A673 (cell line): Measurements from ENCODE around the gene SLIT3. TPM values are rescaled to one million over a fixed set of nuclear protein-coding genes. Genes with fewer than 3 reads are reported as not detected.

Source experiments
- BruUV-seq: library from RNA; stranded (reverse); fragments of 400-500 nt; replicated peaks from 2 replicates; lab custom pipeline; 2021; lab: Mats Ljungman, UMichigan
- CTCF ChIA-PET: fragments of 300-600 bp; sonication (Branson Sonifier 250); formaldehyde crosslinking; loops from one replicate; lab custom pipeline; 2022; ENCODE audit warnings: antibody characterized with exemption; lab: Charles Lee
- POLR2A ChIA-PET: fragments of 300-600 bp; sonication (Branson Sonifier 250); formaldehyde crosslinking; loops from one replicate; lab custom pipeline; 2022; ENCODE audit warnings: antibody characterized with exemption; ENCODE audit not compliant: low non-redundant PET; lab: Charles Lee
- DNase-seq: peaks from one replicate; pipeline ENCODE4 v3.0.0-alpha.2; 2015; ENCODE audit warnings: low spot score
- H3K27ac ChIP-seq: fragments of 200-600 bp; sonication (generic); 2 replicates; pipeline ENCODE4 v1.5.1; 2016; ENCODE audit warnings: mixed run types, low read depth, mild to moderate bottlenecking, mixed read lengths, antibody characterized with exemption, low read length; ENCODE audit not compliant: poor library complexity, severe bottlenecking
- H3K27me3 ChIP-seq: fragments of 200-600 bp; sonication (generic); replicated peaks from 2 replicates; pipeline ENCODE4 v1.6.1; 2017; ENCODE audit warnings: mixed run types, low read depth, mild to moderate bottlenecking, mixed read lengths, antibody characterized with exemption, low read length; ENCODE audit not compliant: insufficient read depth, poor library complexity
- H3K36me3 ChIP-seq: fragments of 200-600 bp; sonication (generic); 2 replicates; pipeline ENCODE4 v1.6.1; 2016; ENCODE audit warnings: mixed run types, mild to moderate bottlenecking, mixed read lengths, antibody characterized with exemption, low read length; ENCODE audit not compliant: insufficient read depth, poor library complexity, severe bottlenecking
- H3K4me1 ChIP-seq: fragments of 200-600 bp; sonication (generic); 2 replicates; pipeline ENCODE4 v1.6.1; 2017; ENCODE audit warnings: mixed run types, mild to moderate bottlenecking, mixed read lengths, antibody characterized with exemption, low read length; ENCODE audit not compliant: insufficient read depth, poor library complexity, severe bottlenecking
- H3K4me3 ChIP-seq: fragments of 200-600 bp; sonication (generic); 2 replicates; pipeline ENCODE4 v1.5.1; 2016; ENCODE audit warnings: low read depth, mixed run types, mild to moderate bottlenecking, mixed read lengths, low read length; ENCODE audit not compliant: poor library complexity, severe bottlenecking
- H3K9me3 ChIP-seq: fragments of 200-600 bp; sonication (generic); 2 replicates; pipeline ENCODE4 v1.6.1; 2016; ENCODE audit warnings: mixed run types, low read depth, mild to moderate bottlenecking, mixed read lengths, antibody characterized with exemption, low read length; ENCODE audit not compliant: poor library complexity, severe bottlenecking
- CTCF ChIP-seq: fragments of 300-800, 200-600 bp; sonication (generic); conservative IDR thresholded peaks from 2 replicates; pipeline ENCODE4 v1.5.1; 2017; ENCODE audit warnings: low read depth, mild to moderate bottlenecking, antibody characterized with exemption, low read length, moderate library complexity, mixed read lengths
- EZH2 ChIP-seq: fragments of 200-600 bp; sonication (generic); IDR thresholded peaks from 2 replicates; pipeline ENCODE4 v1.6.1; 2017; ENCODE audit warnings: borderline replicate concordance, low read depth, mild to moderate bottlenecking, mixed read lengths, antibody characterized with exemption, low read length; ENCODE audit not compliant: poor library complexity, severe bottlenecking
- intact Hi-C: fragments of 100-400 bp; cut with micrococcal nuclease; formaldehyde crosslinking; loops from one replicate; pipeline ENCODE4 v1.10.0; 2022; ENCODE audit not compliant: unreplicated experiment
- total RNA-seq: library from RNA; stranded (reverse); gene quantifications from 2 replicates; pipeline ENCODE4 v1.2.3, GENCODE V29; 2021

Gene SLIT3
- total RNA-seq, 1 experiment from 2014 or later, result not detected

GRCh38 chr5:169015991-169016390, 284.9 kb downstream of the SLIT3 start:
- CTCF ChIA-PET, result no interaction called here
- TF ChIP-seq EZH2, result no peak
- no peak for TF ChIP-seq CTCF

DNA sequence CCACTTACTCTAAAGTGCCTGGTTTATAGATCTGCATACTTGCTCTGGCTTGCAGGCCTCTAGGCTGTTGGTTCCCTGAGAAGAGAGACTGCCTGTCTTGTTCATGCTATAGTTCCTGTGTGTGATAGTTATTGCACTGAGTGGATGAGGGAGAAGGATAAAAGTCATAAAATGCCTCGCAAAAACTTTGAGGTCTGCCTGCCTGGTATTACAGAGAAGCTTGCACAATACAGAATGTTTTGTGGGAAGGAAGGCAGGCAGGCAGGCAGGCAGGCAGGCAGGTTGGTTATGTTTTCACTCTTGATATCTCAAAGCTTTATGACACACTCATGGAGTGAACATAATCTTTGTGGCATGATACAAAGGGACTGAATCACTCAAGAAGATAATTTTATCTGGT, 287.1 kb downstream of the SLIT3 start:
- Histone ChIP-seq H3K27ac (no peak overlapping the region), H3K9me3 (no peaks in the 10 kb centered on the region), H3K27me3 (peaks cover 63% of the 10 kb centered on the region), H3K36me3 (no peaks in the 10 kb centered on the region), H3K4me3 (no peak overlapping the region), H3K4me1 (no peaks in the 10 kb centered on the region)
- BruUV-seq, result no TSS peak
- ChIA-PET POLR2A (no interaction called here), CTCF (no interaction called here)
- intact Hi-C loops, result no loop called here
- TF ChIP-seq EZH2 (no peak), CTCF (no peak)
- no peak for DNase-seq

More at GRCh38 chr5:169015991-169016390, 284.9 kb downstream of the SLIT3 start:
- H3K27ac ChIP-seq, result no peak overlapping the region
- POLR2A ChIA-PET, result no interaction called here
- no TSS peak for BruUV-seq
- no peaks in the 10 kb centered on the region for H3K4me1 ChIP-seq
- H3K4me3 ChIP-seq, result no peak overlapping the region
- no peaks in the 10 kb centered on the region for H3K9me3 ChIP-seq
- H3K36me3 ChIP-seq, result no peaks in the 10 kb centered on the region
- intact Hi-C loops, result no loop called here
- H3K27me3 ChIP-seq, result peaks cover 54% of the 10 kb centered on the region
- DNase-seq, result no peak

GRCh38 chr5:169013208-169013728, 287.7 kb downstream of the SLIT3 start:
- no peak overlapping the region for H3K4me3 ChIP-seq
- DNase-seq, result no peak
- CTCF ChIA-PET, result no interaction called here
- no peak overlapping the region for H3K27ac ChIP-seq
- H3K36me3 ChIP-seq, result no peaks in the 10 kb centered on the region
- POLR2A ChIA-PET, result no interaction called here
- peaks cover 68% of the 10 kb centered on the region for H3K27me3 ChIP-seq
- H3K4me1 ChIP-seq, result no peaks in the 10 kb centered on the region
- H3K9me3 ChIP-seq, result no peaks in the 10 kb centered on the region
- intact Hi-C loops, result no loop called here
- BruUV-seq, result no TSS peak
- no peak for TF ChIP-seq EZH2
- no peak for TF ChIP-seq CTCF
